C4-2B (cell line): ENCODE results near the gene PRKD1.

Experiments used
- CTCF ChIP-seq: fragments of 450-650 bp; conservative IDR thresholded peaks from 2 replicates; pipeline ENCODE4 v1.5.1; 2017; ENCODE audit warnings: mild to moderate bottlenecking
- ZFX ChIP-seq: fragments of 450-650 bp; IDR thresholded peaks from 2 replicates; pipeline ENCODE4 v1.6.1; 2017

- TF ChIP-seq CTCF (no peak), ZFX (no peak)
Observed at GRCh38 chr14:29681316-29681715, 246.3 kb downstream of the PRKD1 start.
